ENCODE data around the gene CAMK1. TPM values are rescaled to one million over a fixed set of nuclear protein-coding genes. Genes with fewer than 3 reads are reported as not detected.

CAMK1 gene
- total and polyA plus RNA-seq, 12 donors, result 6.2 to 27.1 (median 9.4) TPM

DNA sequence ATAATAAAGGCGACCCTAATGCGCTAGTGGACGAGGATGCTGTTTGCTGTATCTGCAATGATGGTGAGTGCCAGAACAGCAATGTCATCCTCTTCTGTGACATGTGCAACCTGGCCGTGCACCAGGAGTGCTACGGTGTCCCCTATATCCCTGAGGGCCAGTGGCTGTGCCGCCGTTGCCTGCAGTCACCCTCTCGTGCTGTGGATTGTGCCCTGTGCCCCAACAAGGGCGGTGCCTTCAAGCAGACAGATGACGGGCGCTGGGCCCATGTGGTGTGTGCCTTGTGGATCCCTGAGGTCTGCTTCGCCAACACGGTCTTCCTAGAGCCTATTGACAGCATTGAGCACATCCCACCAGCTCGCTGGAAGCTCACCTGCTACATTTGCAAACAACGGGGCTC is 30.6 kb downstream of the CAMK1 start:
- H3K4me1 ChIP-seq, result peaks cover 0 to 37% (median 12%) of the 10 kb centered on the region in 9 donors
- H3K36me3 ChIP-seq, result peaks cover 15 to 100% (median 76%) of the 10 kb centered on the region in 9 donors
- no peaks in the 10 kb centered on the region for H3K9me3 ChIP-seq
- no peak overlapping the region for H3K4me3 ChIP-seq
- no peak for DNase-seq
- no peaks in the 10 kb centered on the region for H3K27me3 ChIP-seq
- TF ChIP-seq, protein P1, sequence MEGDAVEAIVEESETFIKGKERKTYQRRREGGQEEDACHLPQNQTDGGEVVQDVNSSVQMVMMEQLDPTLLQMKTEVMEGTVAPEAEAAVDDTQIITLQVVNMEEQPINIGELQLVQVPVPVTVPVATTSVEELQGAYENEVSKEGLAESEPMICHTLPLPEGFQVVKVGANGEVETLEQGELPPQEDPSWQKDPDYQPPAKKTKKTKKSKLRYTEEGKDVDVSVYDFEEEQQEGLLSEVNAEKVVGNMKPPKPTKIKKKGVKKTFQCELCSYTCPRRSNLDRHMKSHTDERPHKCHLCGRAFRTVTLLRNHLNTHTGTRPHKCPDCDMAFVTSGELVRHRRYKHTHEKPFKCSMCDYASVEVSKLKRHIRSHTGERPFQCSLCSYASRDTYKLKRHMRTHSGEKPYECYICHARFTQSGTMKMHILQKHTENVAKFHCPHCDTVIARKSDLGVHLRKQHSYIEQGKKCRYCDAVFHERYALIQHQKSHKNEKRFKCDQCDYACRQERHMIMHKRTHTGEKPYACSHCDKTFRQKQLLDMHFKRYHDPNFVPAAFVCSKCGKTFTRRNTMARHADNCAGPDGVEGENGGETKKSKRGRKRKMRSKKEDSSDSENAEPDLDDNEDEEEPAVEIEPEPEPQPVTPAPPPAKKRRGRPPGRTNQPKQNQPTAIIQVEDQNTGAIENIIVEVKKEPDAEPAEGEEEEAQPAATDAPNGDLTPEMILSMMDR (IDR thresholded peaks at IDR 0.05), result no peak
- ATAC-seq, result no peak
- 94 to 95% methylated on average over 15 of the region's 15 CpGs for WGBS, 2 donors
- intact Hi-C loops (cut with DNase I), result no loop called here
- no peak overlapping the region for H3K27ac ChIP-seq

DNA sequence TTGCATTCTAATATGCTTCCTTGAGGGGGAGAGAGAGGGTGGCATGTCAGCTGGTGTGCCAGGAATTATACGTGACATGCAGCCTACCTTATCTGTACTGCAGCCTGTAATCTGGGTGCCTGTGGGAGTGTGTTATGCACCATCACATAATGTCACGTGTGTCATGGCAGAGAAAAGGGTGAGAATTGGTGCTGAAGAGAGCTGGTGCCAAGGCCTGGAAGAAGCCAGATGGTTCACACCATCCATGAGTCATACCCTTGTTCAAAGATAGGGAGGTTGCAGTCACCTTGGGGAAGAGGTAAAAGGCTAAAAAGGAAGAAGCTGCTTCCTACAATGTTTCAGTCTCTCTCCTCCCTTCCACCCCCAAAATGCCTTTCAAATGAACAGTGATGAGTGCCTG is 32.9 kb downstream of the CAMK1 start:
- no peaks in the 10 kb centered on the region for H3K27me3 ChIP-seq
- intact Hi-C loops (cut with DNase I), result no loop called here
- H3K9me3 ChIP-seq, result no peaks in the 10 kb centered on the region
- 33 to 57% methylated on average over 2 of the region's 2 CpGs for WGBS, 2 donors
- H3K36me3 ChIP-seq, result peaks cover 0 to 82% (median 56%) of the 10 kb centered on the region in 9 donors
- DNase-seq (no peak), ATAC-seq (peak in 2 of 8 donors; percentile 27 to 46)
- peaks cover 0 to 58% (median 32%) of the 10 kb centered on the region in 9 donors for H3K4me1 ChIP-seq
- no peak overlapping the region for H3K27ac ChIP-seq
- TF ChIP-seq, protein P1 (IDR thresholded peaks at IDR 0.05), result no peak
- no peak overlapping the region for H3K4me3 ChIP-seq

DNA sequence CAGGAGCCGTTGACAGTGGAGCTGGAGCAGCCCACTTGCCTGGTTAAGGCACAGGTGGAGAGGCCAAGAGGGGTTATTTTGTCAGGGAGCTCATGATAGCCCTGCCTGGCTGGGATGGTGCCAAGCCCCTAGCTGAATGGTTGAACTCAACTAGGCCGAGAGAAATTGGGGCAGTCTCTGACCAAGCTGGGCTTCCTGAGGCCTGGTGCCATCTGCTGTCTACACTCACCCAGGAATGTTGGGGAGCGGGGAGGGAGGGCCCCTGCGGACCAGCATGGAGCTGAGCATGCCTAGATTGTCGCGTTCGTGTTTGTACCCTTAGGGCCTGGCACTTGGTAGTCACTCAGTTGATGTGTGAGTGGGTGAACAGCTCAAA is 37.0 kb downstream of the CAMK1 start:
- Histone ChIP-seq H3K27me3 (no peaks in the 10 kb centered on the region), H3K9me3 (no peaks in the 10 kb centered on the region), H3K27ac (peak overlapping the region in 6 of 10 donors; percentile 98 to 100 (median 99)), H3K4me3 (peak overlapping the region; percentile 91 to 100 (median 98)), H3K4me1 (peaks cover 0 to 61% (median 32%) of the 10 kb centered on the region in 9 donors), H3K36me3 (peaks cover 0 to 41% (median 20%) of the 10 kb centered on the region in 9 donors)
- TF ChIP-seq, protein P1 (IDR thresholded peaks at IDR 0.05), result no peak
- intact Hi-C loops (cut with DNase I), result loop anchor here in 2 of 10 donors (5.0 kb wide), 2 partner anchors 60 to 230 kb away; partner anchors contain the start of genes ARPC4 (in 1 of the 2) and TADA3 (in 1 of the 2)
- DNase-seq (no peak), ATAC-seq (no peak)
- 31 to 35% methylated on average over 7 of the region's 7 CpGs for WGBS, 2 donors

DNA sequence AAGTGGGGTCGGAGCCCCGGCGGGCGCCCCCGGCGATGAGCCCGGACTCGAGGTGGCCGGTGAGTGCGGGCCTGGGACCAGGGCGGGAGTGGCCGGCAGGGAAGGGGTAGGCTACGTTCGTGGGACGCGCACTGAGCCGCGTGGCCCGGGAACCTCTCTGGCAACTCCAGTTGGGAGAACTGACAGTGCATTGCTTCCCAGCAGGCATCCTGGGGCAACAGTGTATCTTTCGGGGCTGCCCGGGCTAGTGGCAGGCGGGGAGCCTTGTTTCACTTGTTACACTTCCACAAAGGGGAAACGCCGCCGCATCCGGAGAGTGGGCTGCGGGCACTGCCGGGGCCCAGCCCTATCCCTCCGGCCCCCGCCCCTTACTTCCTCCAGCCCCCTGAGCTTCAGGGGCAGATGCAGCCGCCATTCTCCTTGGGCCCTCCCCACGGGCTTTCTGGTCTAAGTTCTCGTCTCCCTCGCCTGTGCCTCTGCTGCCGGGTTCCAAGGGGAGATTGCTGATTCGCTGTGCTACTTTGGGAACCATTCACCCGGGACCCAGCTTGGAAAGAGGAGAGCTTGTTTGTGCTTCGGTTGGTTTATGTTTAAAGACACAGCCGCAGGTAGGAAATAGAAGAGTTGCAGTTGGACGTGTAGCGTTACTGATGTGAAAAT is 37.5 kb downstream of the CAMK1 start:
- DNase-seq, result peak in 1 of 2 donors; percentile 34
- peak overlapping the region; percentile 93 to 100 (median 99) for H3K27ac ChIP-seq
- no peaks in the 10 kb centered on the region for H3K9me3 ChIP-seq
- ATAC-seq, result peak in 2 of 8 donors; percentile 3 to 4
- 1% methylated on average over 38 to 41 of the region's 41 CpGs for WGBS, 2 donors
- H3K27me3 ChIP-seq, result no peaks in the 10 kb centered on the region
- peaks cover 0 to 56% (median 30%) of the 10 kb centered on the region in 9 donors for H3K4me1 ChIP-seq
- TF ChIP-seq, protein P1 (IDR thresholded peaks at IDR 0.05), result no peak
- H3K4me3 ChIP-seq, result peak overlapping the region; percentile 91 to 100 (median 98)
- intact Hi-C loops (cut with DNase I), result loop anchor here in 2 of 10 donors (5.0 kb wide), 2 partner anchors 60 to 230 kb away; partner anchors contain the start of genes ARPC4 (in 1 of the 2) and TADA3 (in 1 of the 2)
- H3K36me3 ChIP-seq, result peaks cover 0 to 36% (median 20%) of the 10 kb centered on the region in 9 donors
